ENCODE measurements around the gene HSF2. TPM values are rescaled to one million over a fixed set of nuclear protein-coding genes. Genes with fewer than 3 reads are reported as not detected.

Gene HSF2
- total RNA-seq, 1 experiment from 2014 or later = 12.3 TPM

GRCh38 chr6:122401104-122401503, 1.7 kb downstream of the HSF2 start:
- Histone ChIP-seq H3K9me3 (no peaks in the 10 kb centered on the region), H3K4me1 (0 out of 2 replicates have a peak, but pooled peaks cover 10% of the 10 kb centered on the region), H3K4me3 (ENCODE audit: low read depth, low read length) (no peak overlapping the region), H3K27me3 (replicated peaks; ENCODE audit: control insufficient read depth, insufficient read depth, low read length) (no peaks in the 10 kb centered on the region), H3K36me3 (ENCODE audit: control insufficient read depth, insufficient read depth, low read length) (no peaks in the 10 kb centered on the region)
- BruUV-seq (replicated peaks) = no TSS peak
- no peak for TF ChIP-seq CTCF (IDR thresholded peaks at IDR 0.05; ENCODE audit: insufficient read depth in 1 of 2, low read depth in 1 of 2, low read length in 1 of 2, severe bottlenecking in 1 of 2, unreplicated experiment in 1 of 2)
- Mint-ChIP-seq H3K27me3 (ENCODE audit: insufficient read depth, unreplicated experiment) (no peaks in the 10 kb centered on the region), H3K27ac (ENCODE audit: unreplicated experiment) (no peak overlapping the region), H3K4me3 (ENCODE audit: unreplicated experiment) (peak overlapping the region; percentile 94), H3K36me3 (ENCODE audit: insufficient read depth, unreplicated experiment) (no peaks in the 10 kb centered on the region), H3K4me1 (ENCODE audit: low read depth, unreplicated experiment) (peaks cover 8% of the 10 kb centered on the region), H3K9me3 (ENCODE audit: unreplicated experiment) (no peaks in the 10 kb centered on the region)
- CTCF ChIA-PET = no interaction called here
- DNase-seq = no peak
- intact Hi-C loops (cut with micrococcal nuclease; ENCODE audit: unreplicated experiment) = no loop called here
- POLR2A ChIA-PET = no interaction called here

GRCh38 chr6:122404444-122404843, 5.0 kb downstream of the HSF2 start:
- no peak for TF ChIP-seq CTCF (IDR thresholded peaks at IDR 0.05; ENCODE audit: insufficient read depth in 1 of 2, low read depth in 1 of 2, low read length in 1 of 2, severe bottlenecking in 1 of 2, unreplicated experiment in 1 of 2)
- Histone ChIP-seq H3K4me3 (ENCODE audit: low read depth, low read length) (no peak overlapping the region), H3K36me3 (ENCODE audit: control insufficient read depth, insufficient read depth, low read length) (no peaks in the 10 kb centered on the region), H3K9me3 (no peaks in the 10 kb centered on the region), H3K4me1 (0 out of 2 replicates have a peak, but pooled peaks cover 7% of the 10 kb centered on the region), H3K27me3 (replicated peaks; ENCODE audit: control insufficient read depth, insufficient read depth, low read length) (no peaks in the 10 kb centered on the region)
- CTCF ChIA-PET = interaction anchor here (0.7 kb wide), 1 partner anchor 48 kb away, joined by 5 read pairs; no protein-coding TSS in a partner anchor
- Mint-ChIP-seq H3K9me3 (ENCODE audit: unreplicated experiment) (no peaks in the 10 kb centered on the region), H3K4me1 (ENCODE audit: low read depth, unreplicated experiment) (peaks cover 8% of the 10 kb centered on the region), H3K36me3 (ENCODE audit: insufficient read depth, unreplicated experiment) (no peaks in the 10 kb centered on the region), H3K4me3 (ENCODE audit: unreplicated experiment) (no peak overlapping the region), H3K27me3 (ENCODE audit: insufficient read depth, unreplicated experiment) (no peaks in the 10 kb centered on the region), H3K27ac (ENCODE audit: unreplicated experiment) (no peak overlapping the region)
- BruUV-seq (replicated peaks) = no TSS peak
- DNase-seq = no peak
- intact Hi-C loops (cut with micrococcal nuclease; ENCODE audit: unreplicated experiment) = no loop called here
- POLR2A ChIA-PET = no interaction called here

- TF ChIP-seq CTCF (IDR thresholded peaks at IDR 0.05; ENCODE audit: insufficient read depth in 1 of 2, low read depth in 1 of 2, low read length in 1 of 2, severe bottlenecking in 1 of 2, unreplicated experiment in 1 of 2) = no peak
- Mint-ChIP-seq H3K27me3 (ENCODE audit: insufficient read depth, unreplicated experiment) (no peaks in the 10 kb centered on the region), H3K9me3 (ENCODE audit: unreplicated experiment) (no peaks in the 10 kb centered on the region), H3K4me1 (ENCODE audit: low read depth, unreplicated experiment) (peaks cover 8% of the 10 kb centered on the region), H3K36me3 (ENCODE audit: insufficient read depth, unreplicated experiment) (no peaks in the 10 kb centered on the region), H3K4me3 (ENCODE audit: unreplicated experiment) (no peak overlapping the region), H3K27ac (ENCODE audit: unreplicated experiment) (no peak overlapping the region)
- no peaks in the 10 kb centered on the region for H3K9me3 ChIP-seq
- H3K36me3 ChIP-seq (ENCODE audit: control insufficient read depth, insufficient read depth, low read length) = no peaks in the 10 kb centered on the region
- ChIA-PET CTCF (no interaction called here), POLR2A (no interaction called here)
- no TSS peak for BruUV-seq (replicated peaks)
- DNase-seq = no peak
- intact Hi-C loops (cut with micrococcal nuclease; ENCODE audit: unreplicated experiment) = no loop called here
- no peak overlapping the region for H3K4me3 ChIP-seq (ENCODE audit: low read depth, low read length)
- 0 out of 2 replicates have a peak, but pooled peaks cover 7% of the 10 kb centered on the region for H3K4me1 ChIP-seq
- no peaks in the 10 kb centered on the region for H3K27me3 ChIP-seq (replicated peaks; ENCODE audit: control insufficient read depth, insufficient read depth, low read length)
Measured at GRCh38 chr6:122405417-122405816, 6.0 kb downstream of the HSF2 start.

All from Caco-2 (cell line).